SU-DHL-6 (cell line): ENCODE measurements around the gene SPATA20.

ENCODE experiments used
- H2AFZ ChIP-seq: fragments of 200-600 bp; sonication (generic); 2 replicates; pipeline ENCODE4 v1.6.1; 2014; ENCODE audit warnings: low read depth, mild to moderate bottlenecking, moderate library complexity, mixed read lengths, antibody characterized with exemption, low read length; ENCODE audit not compliant: severe bottlenecking
- H3F3A ChIP-seq: fragments of 200-600 bp; shearing (Covaris generic); 2 replicates; pipeline ENCODE4 v1.6.0; 2016; ENCODE audit warnings: antibody characterized with exemption, mild to moderate bottlenecking; ENCODE audit not compliant: insufficient read depth
- H3K27ac ChIP-seq: fragments of 200-600 bp; sonication (generic); 2 replicates; pipeline ENCODE4 v1.5.1; 2016; ENCODE audit warnings: low read depth, mild to moderate bottlenecking, low read length, moderate library complexity, mixed read lengths
- H3K27me3 ChIP-seq: fragments of 200-600 bp; sonication (generic), shearing (Covaris generic); 2 replicates; pipeline ENCODE4 v1.6.0; 2014; ENCODE audit warnings: mild to moderate bottlenecking, low read length
- H3K36me3 ChIP-seq: fragments of 200-600 bp; sonication (generic); 2 replicates; pipeline ENCODE4 v1.6.1; 2014; ENCODE audit warnings: mild to moderate bottlenecking, low read length, mixed read lengths
- H3K4me2 ChIP-seq: fragments of 300-600, 200-600 bp; shearing (Covaris generic), sonication (generic); 2 replicates; pipeline ENCODE4 v1.6.0; 2014; ENCODE audit warnings: low read length, low read depth, mild to moderate bottlenecking; ENCODE audit not compliant: poor library complexity, severe bottlenecking
- H3K4me3 ChIP-seq: fragments of 200-600 bp; sonication (generic); 2 replicates; pipeline ENCODE4 v1.5.1; 2014; ENCODE audit warnings: antibody characterized with exemption, low read length, mild to moderate bottlenecking, mixed read lengths; ENCODE audit not compliant: insufficient read depth, poor library complexity, severe bottlenecking
- H3K79me2 ChIP-seq: fragments of 200-600 bp; sonication (generic); 2 replicates; pipeline ENCODE4 v1.6.1; 2014; ENCODE audit warnings: mild to moderate bottlenecking, low read length, moderate library complexity; ENCODE audit not compliant: insufficient read depth
- H3K9ac ChIP-seq: fragments of 200-600 bp; sonication (generic); 2 replicates; pipeline ENCODE4 v1.7.0; 2014; ENCODE audit warnings: mild to moderate bottlenecking, low read length
- H3K9me2 ChIP-seq: fragments of 200-600 bp; sonication (generic); replicated peaks from 2 replicates; pipeline ENCODE4 v1.6.1; 2014; ENCODE audit warnings: low read length; ENCODE audit not compliant: insufficient read depth
- H3K9me3 ChIP-seq: fragments of 200-600 bp; sonication (generic); 2 replicates; pipeline ENCODE4 v1.6.1; 2014; ENCODE audit warnings: low read length, mixed read lengths; ENCODE audit not compliant: insufficient read depth
- H4K20me1 ChIP-seq: fragments of 200-600 bp; sonication (generic); 2 replicates; pipeline ENCODE4 v1.6.1; 2014; ENCODE audit warnings: low read depth, mild to moderate bottlenecking, antibody characterized with exemption, low read length, moderate library complexity, mixed read lengths
- EZH2phosphoT487 ChIP-seq: fragments of 200-600 bp; sonication (generic), shearing (Covaris generic); conservative IDR thresholded peaks from 2 replicates; pipeline ENCODE4 v1.6.1; 2018; ENCODE audit warnings: mild to moderate bottlenecking, antibody characterized with exemption, low read length, moderate library complexity, mixed read lengths
- TF ChIP-seq, protein P1 (sequence below): fragments of 200-600 bp; sonication (generic); IDR thresholded peaks from one replicate; pipeline ENCODE4 v1.5.1; 2017; ENCODE audit warnings: antibody characterized with exemption, mild to moderate bottlenecking, low read length, moderate library complexity; ENCODE audit not compliant: insufficient read depth, poor library complexity, severe bottlenecking

Gene SPATA20

DNA sequence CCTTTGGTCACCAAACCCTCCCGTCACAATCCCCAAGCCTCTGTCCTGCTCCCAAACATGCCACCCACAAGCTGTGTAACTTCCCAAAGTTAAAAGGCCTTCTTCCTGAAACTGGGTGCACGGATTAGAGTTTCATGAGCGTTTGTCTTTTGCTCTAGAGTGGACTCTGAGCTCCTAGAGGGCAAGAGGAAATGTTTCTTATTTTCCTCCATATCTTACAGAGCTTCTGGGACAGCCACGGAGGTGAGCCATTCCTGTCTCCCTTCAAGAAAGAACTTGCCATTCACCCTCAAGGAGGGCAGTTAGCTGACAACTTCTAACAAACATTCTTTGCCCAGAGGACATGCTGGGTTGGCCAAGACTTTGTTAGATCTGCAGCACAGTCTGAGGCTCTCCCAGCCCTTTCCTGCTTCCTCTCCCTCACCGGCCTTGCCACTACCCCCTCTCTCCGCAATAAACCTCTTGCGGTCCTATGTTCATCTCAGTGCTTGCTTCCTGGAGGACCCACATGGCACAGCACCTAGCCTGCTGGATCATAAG, 41.3 kb upstream of the SPATA20 start:
- Histone ChIP-seq H3K27ac (no peak overlapping the region), H3K4me3 (no peak overlapping the region), H3F3A (peaks cover 9% of the 10 kb centered on the region), H4K20me1 (no peaks in the 10 kb centered on the region), H2AFZ (no peak overlapping the region), H3K27me3 (no peaks in the 10 kb centered on the region), H3K79me2 (no peaks in the 10 kb centered on the region), H3K4me2 (no peak overlapping the region), H3K36me3 (no peaks in the 10 kb centered on the region), H3K9me3 (no peaks in the 10 kb centered on the region), H3K9ac (no peak overlapping the region), H3K9me2 (no peaks in the 10 kb centered on the region)
- TF ChIP-seq EZH2phosphoT487 = no peak
- TF ChIP-seq, protein P1, sequence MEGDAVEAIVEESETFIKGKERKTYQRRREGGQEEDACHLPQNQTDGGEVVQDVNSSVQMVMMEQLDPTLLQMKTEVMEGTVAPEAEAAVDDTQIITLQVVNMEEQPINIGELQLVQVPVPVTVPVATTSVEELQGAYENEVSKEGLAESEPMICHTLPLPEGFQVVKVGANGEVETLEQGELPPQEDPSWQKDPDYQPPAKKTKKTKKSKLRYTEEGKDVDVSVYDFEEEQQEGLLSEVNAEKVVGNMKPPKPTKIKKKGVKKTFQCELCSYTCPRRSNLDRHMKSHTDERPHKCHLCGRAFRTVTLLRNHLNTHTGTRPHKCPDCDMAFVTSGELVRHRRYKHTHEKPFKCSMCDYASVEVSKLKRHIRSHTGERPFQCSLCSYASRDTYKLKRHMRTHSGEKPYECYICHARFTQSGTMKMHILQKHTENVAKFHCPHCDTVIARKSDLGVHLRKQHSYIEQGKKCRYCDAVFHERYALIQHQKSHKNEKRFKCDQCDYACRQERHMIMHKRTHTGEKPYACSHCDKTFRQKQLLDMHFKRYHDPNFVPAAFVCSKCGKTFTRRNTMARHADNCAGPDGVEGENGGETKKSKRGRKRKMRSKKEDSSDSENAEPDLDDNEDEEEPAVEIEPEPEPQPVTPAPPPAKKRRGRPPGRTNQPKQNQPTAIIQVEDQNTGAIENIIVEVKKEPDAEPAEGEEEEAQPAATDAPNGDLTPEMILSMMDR = no peak

GRCh38 chr17:50506298-50506697, 40.7 kb upstream of the SPATA20 start:
- Histone ChIP-seq H3K36me3 (no peaks in the 10 kb centered on the region), H3F3A (peaks cover 6% of the 10 kb centered on the region), H4K20me1 (no peaks in the 10 kb centered on the region), H3K4me3 (no peak overlapping the region), H3K27me3 (no peaks in the 10 kb centered on the region), H2AFZ (no peak overlapping the region), H3K27ac (no peak overlapping the region), H3K9me2 (no peaks in the 10 kb centered on the region), H3K79me2 (no peaks in the 10 kb centered on the region), H3K9me3 (no peaks in the 10 kb centered on the region), H3K4me2 (no peak overlapping the region), H3K9ac (no peak overlapping the region)
- TF ChIP-seq, protein P1 = no peak
- TF ChIP-seq EZH2phosphoT487 = no peak

DNA sequence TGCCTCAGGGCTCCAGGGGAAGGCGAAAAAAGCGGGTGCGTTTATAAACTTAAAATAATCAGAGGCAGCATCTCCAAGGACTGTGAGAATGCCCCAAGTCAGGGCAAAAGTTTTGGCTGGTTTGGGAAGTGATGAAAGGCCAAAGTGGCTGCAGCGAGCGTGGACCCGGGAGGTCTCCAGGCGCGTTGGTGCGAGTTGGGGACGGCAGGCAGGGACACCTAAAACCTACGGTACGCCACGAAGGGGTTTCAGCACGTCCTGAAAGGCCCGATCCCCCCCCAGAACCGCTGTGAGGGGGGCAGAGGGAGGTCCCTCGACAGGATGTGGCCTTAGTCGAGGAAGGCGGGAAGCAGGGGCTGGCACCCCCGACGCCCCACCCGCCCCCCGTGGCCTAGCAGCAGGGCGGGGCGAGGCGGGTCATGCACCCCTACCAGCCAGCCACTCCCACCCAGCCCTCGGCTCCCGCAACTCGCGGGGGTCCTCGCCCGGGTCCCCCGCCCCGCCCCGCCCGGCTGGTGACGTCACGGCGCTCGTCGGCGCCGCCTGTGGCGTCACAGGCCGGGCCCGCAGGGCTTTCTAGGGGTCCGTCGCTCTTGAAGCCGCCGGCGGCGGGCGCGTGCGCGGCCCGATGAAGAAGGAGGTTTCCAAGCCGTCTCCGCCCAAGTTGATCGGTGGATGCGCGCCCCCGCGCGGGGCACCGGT, 39.0 kb upstream of the SPATA20 start, which contains the start of gene MYCBPAP:
Gene MYCBPAP (plus strand): TSS at position 569 of the 702 bp plus-strand sequence. CDS start 236 bp downstream, outside the sequence.
- Histone ChIP-seq H3K9ac (peak within 1 kb of the TSS; percentile 71), H3K4me2 (peak within 1 kb of the TSS; percentile 82), H3K27ac (no peak within 1 kb of the TSS), H4K20me1 (no peaks in the 10 kb centered on the region), H3K9me2 (no peaks in the 10 kb centered on the region), H3K4me3 (peak within 1 kb of the TSS; percentile 69), H3K9me3 (no peaks in the 10 kb centered on the region), H2AFZ (peak within 1 kb of the TSS; percentile 100), H3K79me2 (no peaks in the 10 kb centered on the region), H3F3A (peaks cover 6% of the 10 kb centered on the region), H3K36me3 (no peaks in the 10 kb centered on the region), H3K27me3 (no peaks in the 10 kb centered on the region)
- TF ChIP-seq, protein P1 = no peak
- TF ChIP-seq EZH2phosphoT487 = no peak
